Measurements from ENCODE around the gene WBP2NL.

GRCh38 chr22:42001706-42002105 is 3.1 kb downstream of the WBP2NL start:
- TF ChIP-seq TAF1 (IDR thresholded peaks at IDR 0.05; ENCODE audit: low read depth) = no peak
- TF ChIP-seq RAD21 (IDR thresholded peaks at IDR 0.05; ENCODE audit: low read depth) = no peak
- TF ChIP-seq EP300 (IDR thresholded peaks at IDR 0.05; ENCODE audit: borderline replicate concordance) = no peak
- no peak for TF ChIP-seq REST (IDR thresholded peaks at IDR 0.05; ENCODE audit: low read depth)
- TF ChIP-seq USF1 (IDR thresholded peaks at IDR 0.05) = no peak
- no peak for TF ChIP-seq TEAD4 (IDR thresholded peaks at IDR 0.05)
- TF ChIP-seq CREB1 (IDR thresholded peaks at IDR 0.05; ENCODE audit: low read depth) = no peak
- TF ChIP-seq EGR1 (IDR thresholded peaks at IDR 0.05) = no peak
- TF ChIP-seq NFIC (IDR thresholded peaks at IDR 0.05) = no peak
- TF ChIP-seq CEBPB (IDR thresholded peaks at IDR 0.05) = no peak
- no peak for TF ChIP-seq MAX (IDR thresholded peaks at IDR 0.05)
- TF ChIP-seq ZBTB7A (IDR thresholded peaks at IDR 0.05; ENCODE audit: low read depth) = no peak
- no peak for TF ChIP-seq YY1 (IDR thresholded peaks at IDR 0.05; ENCODE audit: low read depth)
- no peak for TF ChIP-seq FOXM1 (IDR thresholded peaks at IDR 0.05; ENCODE audit: borderline replicate concordance, low read depth)

Data from Ishikawa (cell line).